GM15510 (cell line): ENCODE results near the gene CMC4.
A peak's percentile ranks its signal among the peaks of the same experiment; 100 is the strongest.

Experiments
- POLR2A ChIP-seq: IDR thresholded peaks from 3 replicates; pipeline ENCODE4 v1.6.1; 2011; ENCODE audit warnings: borderline replicate concordance; ENCODE audit not compliant: insufficient read length; ENCODE audit errors: extremely low read depth

Gene CMC4, protein sequence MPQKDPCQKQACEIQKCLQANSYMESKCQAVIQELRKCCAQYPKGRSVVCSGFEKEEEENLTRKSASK

DNA sequence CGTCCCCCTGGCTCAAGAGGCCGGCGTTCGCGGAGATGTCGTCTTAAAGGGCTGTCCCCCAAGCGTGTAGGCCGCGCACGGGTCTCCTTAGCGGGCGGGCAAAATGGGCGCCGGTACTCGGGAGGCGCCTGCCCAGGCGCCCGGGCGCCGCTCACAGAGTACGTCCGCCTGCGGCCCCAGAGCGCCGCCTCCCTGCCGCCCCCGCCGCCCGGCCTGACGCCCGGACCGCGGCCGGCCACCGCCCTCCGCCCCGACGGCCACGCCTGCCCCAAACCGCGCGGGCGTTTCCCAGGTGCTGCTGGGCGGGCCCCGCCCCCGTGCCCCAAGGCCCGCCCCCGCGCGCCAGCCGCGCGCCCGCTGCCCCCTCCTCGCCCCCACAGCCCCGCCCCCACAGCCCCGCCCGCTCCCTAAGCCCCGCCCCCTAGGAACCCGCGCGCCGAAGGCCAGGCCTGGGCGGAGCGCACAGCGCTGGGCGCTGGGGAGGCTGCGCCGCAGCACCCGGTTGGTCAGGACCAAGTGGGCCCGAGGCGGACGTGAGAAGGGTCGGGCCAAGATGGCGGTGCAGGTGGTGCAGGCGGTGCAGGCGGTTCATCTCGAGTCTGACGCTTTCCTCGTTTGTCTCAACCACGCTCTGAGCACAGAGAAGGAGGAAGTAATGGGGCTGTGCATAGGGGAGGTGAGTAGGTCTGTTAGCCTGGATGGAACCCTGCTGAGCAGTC, at the start of gene CMC4, which contains the start of the genes BRCC3 and MTCP1:
TSS of gene CMC4 (minus strand) at position 162 of the 719 bp plus-strand sequence. CDS start 7,113 bp downstream, outside the sequence.
TSS of gene BRCC3 (plus strand) at position 534 of the 719 bp plus-strand sequence. CDS start at position 554, 20 bp downstream.
TSS of gene MTCP1 (minus strand) at position 162 of the 719 bp plus-strand sequence. CDS start 5,126 bp downstream, outside the sequence.
- peak; percentile 72 for TF ChIP-seq POLR2A

DNA sequence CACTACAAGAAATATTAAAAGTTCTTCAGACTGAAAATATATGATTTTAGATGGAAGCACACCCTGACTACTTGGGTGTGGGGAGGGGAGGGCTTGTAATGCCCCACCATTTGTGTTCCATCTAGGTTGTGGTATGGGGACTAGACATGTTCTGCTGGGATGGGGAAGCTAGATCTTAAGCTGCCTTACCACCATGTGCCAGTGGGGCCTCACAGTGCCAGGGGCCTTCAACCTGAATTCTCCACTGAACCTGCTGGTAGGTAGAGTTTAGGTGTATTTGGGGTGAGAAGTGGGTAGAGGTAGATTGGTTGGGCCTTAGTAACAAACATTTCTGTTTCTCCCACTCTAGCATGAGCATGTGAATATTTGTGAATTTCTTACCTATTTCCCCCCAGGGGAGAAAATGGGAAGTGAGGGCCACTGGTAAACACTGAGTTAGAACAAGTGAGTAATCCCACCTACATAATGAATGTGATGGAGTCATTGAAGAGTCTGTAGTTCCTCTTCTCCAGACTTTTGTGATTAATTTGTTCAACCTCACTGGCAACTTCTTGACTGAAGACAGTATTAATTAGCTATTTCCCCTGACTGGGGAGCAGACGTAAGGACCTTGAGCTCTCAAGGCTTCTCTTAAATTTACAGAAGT, 44.4 kb upstream of the CMC4 start:
- no peak for TF ChIP-seq POLR2A

DNA sequence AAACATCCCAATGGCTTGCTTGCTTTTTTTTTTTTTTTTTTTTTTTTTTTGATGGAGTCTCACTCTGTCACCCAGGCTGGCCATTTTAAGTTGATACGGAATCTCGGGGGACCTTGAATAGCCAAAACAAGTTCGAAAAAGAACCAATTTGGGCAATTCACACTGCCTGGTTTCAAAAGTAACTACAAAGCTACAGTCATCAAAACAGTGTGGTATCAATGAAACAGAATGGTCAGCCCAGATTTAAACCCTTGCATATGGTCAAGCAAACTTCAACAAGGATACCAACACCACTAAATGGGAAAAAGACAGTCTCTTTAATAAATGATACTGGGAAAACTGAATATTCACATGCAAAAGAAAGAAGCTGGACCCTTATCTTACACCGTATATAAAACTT, 42.2 kb upstream of the CMC4 start:
- TF ChIP-seq POLR2A = no peak

DNA sequence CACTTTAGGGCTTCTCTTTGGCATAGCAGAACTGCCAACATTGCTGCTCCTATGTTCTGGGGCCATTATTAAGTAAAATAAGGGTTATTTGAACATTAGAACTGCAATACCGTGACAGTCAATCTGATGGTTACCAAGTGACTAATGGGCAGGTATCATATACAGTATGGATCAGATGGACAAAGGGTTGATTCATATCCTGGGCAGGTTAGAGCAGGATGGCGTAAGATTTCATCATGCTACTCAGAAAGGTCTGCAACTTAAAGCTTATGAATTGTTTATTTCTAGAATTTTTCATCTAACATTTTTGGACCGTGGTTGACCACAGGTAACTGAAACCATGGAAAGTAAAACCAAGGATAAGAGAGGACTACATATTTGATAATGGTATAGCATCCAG, 41.2 kb upstream of the CMC4 start:
- no peak for TF ChIP-seq POLR2A

DNA sequence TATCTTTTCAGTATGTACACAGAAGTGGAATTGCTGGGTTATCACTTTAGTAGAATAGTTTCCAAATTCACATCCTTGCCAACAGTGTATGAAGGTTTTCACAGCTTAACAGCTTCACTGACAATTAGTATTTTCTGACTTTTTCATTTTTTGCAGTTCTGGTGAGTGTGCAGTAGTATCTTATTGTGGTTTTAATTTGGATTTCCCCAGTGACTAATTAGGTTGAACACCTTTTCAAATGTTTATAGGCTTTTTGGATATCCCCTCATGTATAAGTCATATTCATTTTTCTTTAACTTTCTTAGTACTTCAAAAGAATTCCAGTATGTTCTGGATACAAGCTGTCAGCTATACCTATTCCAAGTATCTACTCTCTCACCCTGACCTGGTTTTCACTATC, 37.5 kb upstream of the CMC4 start:
- no peak for TF ChIP-seq POLR2A

DNA sequence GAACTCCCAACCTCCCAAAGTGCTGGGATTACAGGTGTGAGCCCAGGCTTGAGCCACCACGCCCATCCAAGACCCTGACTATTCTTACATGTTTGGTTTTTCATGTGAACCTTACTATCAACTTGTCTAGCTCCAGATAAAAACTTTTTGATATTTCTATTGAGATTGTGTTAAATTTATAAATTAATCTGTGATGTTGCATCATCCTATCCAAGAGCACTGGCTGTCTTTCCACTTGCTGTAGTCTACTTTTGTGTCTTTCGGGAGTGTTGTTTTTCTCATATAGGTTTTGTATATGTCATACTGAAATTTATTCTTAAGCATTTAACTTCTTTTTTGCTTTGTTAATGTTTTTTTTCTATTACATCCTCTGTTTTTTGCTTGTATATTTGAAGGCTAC, 35.0 kb upstream of the CMC4 start:
- no peak for TF ChIP-seq POLR2A

DNA sequence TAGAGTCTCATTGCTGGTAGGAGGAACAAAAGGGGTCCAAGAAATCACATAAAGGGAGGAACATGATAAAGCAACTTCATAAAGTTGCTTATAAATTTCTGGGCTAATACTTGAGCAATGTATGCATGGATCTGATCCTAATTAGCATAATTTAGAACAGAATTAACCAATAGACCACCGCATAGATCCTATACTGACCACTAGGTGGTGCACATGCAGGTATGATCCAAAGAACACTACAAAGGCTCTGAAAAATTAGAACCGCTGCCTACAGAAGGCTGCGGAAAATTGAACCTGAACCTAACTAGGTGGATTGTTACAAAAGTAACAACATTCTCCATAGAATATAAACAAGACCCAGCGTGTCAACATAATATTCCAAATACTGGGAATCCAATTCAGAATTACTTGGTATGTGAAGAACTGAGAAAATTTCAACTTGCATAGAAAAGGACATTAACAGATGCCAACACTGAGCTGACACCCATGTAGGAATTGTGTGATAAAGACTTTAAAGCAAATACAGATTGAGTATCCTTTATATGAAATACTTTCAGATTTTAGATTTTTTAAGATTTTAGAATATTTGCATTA, 23.6 kb upstream of the CMC4 start:
- TF ChIP-seq POLR2A = no peak

DNA sequence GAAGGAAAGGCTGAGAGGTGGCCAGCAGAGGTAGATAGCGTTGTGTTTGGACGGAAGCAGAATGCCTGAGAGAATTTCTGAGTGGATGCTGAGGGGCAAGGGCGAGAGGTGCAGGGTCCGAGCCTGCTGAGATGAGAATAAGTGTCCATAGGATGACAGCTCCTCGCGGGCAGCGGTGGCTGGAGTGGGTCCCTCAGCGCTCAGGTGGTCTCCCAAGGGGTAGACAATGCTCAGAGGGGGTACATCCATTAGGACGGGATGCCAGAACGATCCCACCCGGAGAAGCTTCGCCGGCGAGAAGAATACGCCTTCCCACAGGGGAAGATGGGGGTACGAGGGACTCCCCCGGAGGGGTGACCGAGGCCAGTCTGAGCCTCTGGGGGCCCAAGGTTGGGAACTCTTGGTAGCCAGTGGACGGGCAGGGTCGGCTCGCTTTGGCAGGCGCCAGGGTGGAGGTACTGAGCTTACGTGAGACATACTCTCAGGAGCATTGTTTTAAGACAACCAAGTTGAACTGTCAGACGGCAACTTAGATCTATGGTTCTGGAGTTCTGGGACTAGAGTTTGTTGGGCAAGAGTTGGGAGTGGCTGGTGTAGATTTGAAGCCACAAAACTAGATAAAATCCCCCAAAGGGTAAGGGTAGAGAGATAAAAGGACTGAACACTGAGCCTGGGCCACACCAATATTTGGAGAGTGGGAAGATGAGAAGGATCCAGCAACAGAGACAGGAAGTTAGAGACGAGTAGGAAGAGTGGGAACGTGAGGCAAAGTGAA, 16.2 kb upstream of the CMC4 start:
- no peak for TF ChIP-seq POLR2A

DNA sequence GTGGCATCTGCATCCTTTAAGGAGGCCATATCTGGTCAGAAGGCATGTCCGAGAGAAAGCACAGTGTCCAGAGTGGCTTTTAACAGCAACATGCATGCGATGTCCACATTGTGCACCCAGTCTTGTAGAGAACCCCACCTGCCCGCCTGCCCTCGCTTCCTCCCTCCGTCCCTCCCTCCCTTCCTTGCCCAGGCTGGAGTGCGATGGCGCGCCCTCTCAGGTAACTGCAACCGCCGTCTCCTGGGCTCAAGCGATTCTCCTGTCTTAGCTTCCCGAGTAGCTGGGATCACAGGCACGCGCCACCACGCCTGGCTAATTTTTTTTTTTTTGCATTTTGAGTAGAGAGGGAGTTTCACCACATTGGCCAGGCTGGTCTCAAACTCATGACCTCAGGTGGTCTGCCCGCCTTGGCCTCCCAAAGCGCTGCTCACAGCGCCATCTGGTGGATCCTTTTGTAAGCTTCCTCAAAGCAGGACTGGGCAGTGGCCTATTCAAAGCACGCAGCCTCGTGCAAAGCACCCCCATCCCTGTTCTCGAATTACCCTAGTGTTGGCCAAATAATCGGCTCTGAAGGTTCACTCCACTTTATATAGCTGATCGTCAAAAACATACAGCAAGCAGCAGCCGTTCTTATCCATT, 15.4 kb upstream of the CMC4 start:
- TF ChIP-seq POLR2A = no peak

DNA sequence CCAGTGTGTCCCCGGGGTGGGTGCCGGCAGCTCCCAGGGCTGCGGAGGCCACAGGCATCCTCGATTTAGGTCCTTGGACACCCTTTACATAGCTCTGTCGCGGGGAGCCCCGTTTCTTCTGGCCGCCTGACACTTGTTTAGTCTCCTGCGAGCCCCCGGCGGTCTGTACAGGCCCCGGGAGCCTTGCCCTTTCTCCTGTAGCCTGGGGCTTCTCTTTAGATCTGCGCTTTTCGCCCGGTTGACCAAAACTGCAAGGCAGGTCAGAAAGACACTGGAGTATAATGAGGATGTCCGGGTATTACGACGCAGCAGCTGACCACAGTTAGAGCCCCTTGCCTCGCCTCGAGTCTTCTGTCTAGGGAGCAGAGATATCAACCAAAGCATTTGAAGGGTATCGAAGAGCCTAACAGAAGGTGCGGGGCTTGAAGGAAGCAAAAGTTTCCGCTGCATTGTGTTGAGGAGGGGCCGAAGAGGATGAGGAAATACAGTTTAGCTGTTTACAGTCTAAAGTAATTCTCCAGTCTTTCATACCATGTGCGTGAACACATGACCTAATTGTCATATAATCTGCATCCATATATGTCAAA, 851 bp upstream of the CMC4 start:
- no peak for TF ChIP-seq POLR2A

DNA sequence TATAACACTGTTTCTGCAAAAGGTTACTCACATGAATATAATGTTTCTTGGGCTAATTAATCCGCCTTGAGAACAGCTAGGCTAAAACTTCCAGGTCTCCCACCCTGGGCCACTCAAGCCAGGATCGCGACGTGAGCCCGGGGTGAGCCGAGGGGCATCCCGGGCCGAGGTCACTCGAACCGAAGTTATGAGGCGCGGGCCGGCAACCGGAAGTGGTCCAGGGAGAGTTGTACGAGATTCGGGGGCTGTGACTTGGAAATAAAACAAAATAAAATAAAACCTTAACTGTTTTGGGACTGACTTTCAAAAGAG, 317 bp downstream of the CMC4 start:
- no peak for TF ChIP-seq POLR2A

DNA sequence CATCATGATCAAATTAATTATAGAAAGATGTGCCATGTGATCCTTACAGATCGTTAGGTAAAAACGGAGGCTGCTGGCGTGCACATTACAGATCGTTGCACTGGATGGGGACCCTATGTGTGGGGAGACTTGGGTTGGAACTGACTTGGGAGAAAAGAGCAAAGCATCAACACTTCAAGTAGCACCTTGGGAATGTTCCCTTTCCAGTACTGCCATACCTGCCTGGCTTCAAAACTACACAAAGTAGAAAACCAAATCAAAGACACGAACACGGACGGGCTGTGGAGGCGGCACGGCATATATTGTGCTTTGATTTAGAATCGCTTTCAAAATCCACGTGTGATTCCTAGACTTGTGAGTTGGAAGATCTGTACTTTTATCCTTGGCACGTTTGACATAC, 898 bp downstream of the CMC4 start:
- TF ChIP-seq POLR2A = no peak

DNA sequence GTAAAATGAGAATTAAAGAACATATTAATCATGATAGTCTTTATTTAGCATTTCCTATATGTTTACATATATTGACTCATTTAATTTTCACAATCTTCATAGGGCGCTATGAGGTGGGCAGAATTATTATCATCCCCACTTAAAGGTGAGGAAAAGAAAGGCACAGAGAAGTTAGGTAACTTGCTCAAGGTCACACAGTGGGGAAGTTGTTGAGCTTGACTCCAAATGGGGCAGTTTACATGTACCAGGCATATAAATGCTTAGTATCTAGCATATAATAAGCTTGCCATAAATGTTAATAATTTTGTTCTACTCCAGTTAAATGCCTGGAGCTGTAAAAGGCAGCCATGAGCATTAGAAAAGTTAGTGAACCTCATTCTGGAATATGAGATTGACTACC, 1.5 kb downstream of the CMC4 start:
- no peak for TF ChIP-seq POLR2A

DNA sequence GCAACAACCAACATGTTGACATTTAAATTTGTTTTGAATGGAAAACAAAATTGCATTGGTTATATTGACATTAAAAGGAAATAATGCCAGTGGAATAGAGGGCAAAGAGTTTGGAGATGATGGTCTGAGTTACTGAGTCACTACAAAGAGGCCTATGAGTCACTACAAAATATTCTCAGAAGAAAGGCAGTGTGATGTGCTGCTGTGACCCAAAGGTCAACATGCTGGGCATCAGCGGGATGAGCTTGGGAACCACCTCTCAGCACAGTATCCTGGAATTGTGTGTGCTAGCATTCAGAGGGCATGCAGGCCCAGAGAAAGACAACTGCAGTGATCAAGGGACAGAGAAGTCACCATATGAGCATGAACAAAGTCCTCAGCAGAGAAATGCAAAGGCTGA, 2.8 kb downstream of the CMC4 start:
- TF ChIP-seq POLR2A = no peak
